Vagina (tissue), 2 donors: ENCODE results near the gene EIF2B2.

Experiments used
- POLR2A ChIP-seq, 2 donors: fragments of 450-650 bp; IDR thresholded peaks; one replicate each; pipeline ENCODE4 v1.6.1; 2017; ENCODE audit warnings: antibody characterized with exemption in 2 of 2, mild to moderate bottlenecking in 2 of 2, moderate library complexity in 2 of 2
- POLR2AphosphoS5 ChIP-seq, 2 donors: sonication (generic); formaldehyde crosslinking; IDR thresholded peaks; one replicate each; pipeline ENCODE4 v1.9.0; 2017; ENCODE audit warnings: antibody characterized with exemption in 2 of 2, mild to moderate bottlenecking in 2 of 2, low read depth in 1 of 2; ENCODE audit not compliant: insufficient read depth in 1 of 2
- TF ChIP-seq, protein P1 (sequence below), 3 experiments: fragments of 450-650 bp in 2 of 3; fragments of 200-600 bp in 1 of 3; sonication (generic) in 1 of 3; IDR thresholded peaks; one replicate each; pipeline ENCODE4 v1.5.1; 2017 to 2019; ENCODE audit warnings: antibody characterized with exemption in 3 of 3, mild to moderate bottlenecking in 2 of 3, moderate library complexity in 2 of 3

DNA sequence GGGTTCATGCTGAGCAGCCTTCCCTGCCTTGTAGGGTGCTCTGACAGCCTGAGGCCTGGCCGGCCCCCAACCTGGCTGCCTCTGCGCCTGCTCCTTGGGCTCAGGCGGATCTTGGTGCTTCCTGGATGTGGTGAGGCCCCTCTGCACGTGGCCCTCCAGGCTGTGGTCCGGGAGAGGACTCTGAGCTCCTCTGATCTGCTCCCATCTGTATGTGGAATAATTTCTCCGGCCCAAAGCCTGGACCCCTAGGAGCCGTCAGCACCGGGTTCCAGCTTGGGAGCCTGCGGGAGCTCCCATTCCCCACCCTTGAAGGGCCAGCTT lies 21.3 kb upstream of the EIF2B2 start:
- TF ChIP-seq, protein P1, sequence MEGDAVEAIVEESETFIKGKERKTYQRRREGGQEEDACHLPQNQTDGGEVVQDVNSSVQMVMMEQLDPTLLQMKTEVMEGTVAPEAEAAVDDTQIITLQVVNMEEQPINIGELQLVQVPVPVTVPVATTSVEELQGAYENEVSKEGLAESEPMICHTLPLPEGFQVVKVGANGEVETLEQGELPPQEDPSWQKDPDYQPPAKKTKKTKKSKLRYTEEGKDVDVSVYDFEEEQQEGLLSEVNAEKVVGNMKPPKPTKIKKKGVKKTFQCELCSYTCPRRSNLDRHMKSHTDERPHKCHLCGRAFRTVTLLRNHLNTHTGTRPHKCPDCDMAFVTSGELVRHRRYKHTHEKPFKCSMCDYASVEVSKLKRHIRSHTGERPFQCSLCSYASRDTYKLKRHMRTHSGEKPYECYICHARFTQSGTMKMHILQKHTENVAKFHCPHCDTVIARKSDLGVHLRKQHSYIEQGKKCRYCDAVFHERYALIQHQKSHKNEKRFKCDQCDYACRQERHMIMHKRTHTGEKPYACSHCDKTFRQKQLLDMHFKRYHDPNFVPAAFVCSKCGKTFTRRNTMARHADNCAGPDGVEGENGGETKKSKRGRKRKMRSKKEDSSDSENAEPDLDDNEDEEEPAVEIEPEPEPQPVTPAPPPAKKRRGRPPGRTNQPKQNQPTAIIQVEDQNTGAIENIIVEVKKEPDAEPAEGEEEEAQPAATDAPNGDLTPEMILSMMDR (IDR thresholded peaks at IDR 0.05), result no peak
- no peak for TF ChIP-seq POLR2A (IDR thresholded peaks at IDR 0.05)
- TF ChIP-seq POLR2AphosphoS5 (IDR thresholded peaks at IDR 0.05; ENCODE audit: insufficient read depth in 1 of 2, low read depth in 1 of 2), result no peak
